Motor neuron (in vitro differentiated cells): ENCODE measurements around the gene TBC1D21. TPM values are rescaled to one million over a fixed set of nuclear protein-coding genes. Genes with fewer than 3 reads are reported as not detected.
"Not testable (repeated sequence)": the region's sequence is repeated elsewhere in the genome, so short reads cannot be mapped to it uniquely, and the experiment has no call there.

ENCODE experiments used
- ATAC-seq, 8 experiments: fragments of 200-7000 bp; cut with Tn5 transposase; replicated peaks in 6 of 8; 2 replicates each; pipeline ENCODE4 v1.8.0; 2021; ENCODE audit warnings: mild to moderate bottlenecking in 8 of 8, moderate library complexity in 8 of 8
- H3K27ac ChIP-seq, 2 donors: fragments of 250-450 bp; sonication (Bioruptor Pico); 2 replicates each; pipeline ENCODE4 v1.9.0; 2021; ENCODE audit warnings: antibody characterized with exemption in 2 of 2, mild to moderate bottlenecking in 2 of 2, moderate library complexity in 1 of 2
- H3K4me1 ChIP-seq, 2 donors: fragments of 250-450 bp; sonication (Bioruptor Pico); replicated peaks in 1 of 2; 2 replicates each; pipeline ENCODE4 v1.6.1; 2021; ENCODE audit warnings: antibody characterized with exemption in 2 of 2, mild to moderate bottlenecking in 2 of 2, moderate library complexity in 1 of 2
- H3K4me3 ChIP-seq, 5 donors: fragments of 250-450 bp; sonication (Bioruptor Pico); 2 replicates each; pipeline ENCODE4 v1.9.0; 2021; ENCODE audit warnings: antibody characterized with exemption in 5 of 5, mild to moderate bottlenecking in 5 of 5, moderate library complexity in 4 of 5
- WGBS, 10 experiments: fragments of 450-650 bp; shearing (Covaris generic); methylation state at CpG; one replicate each; pipeline ENCODE4 v1.0.0; 2022; 5-methylcytosine and 5-hydroxymethylcytosine counted together
- in situ Hi-C, 9 experiments: fragments of 400-800 bp; cut with MboI; loops; one replicate each; pipeline ENCODE4 v1.15.0; 2021; ENCODE audit warnings: low sequenced_read_pairs in 9 of 9, low pct_unique_long_range_greater_than_20kb in 2 of 9; ENCODE audit not compliant: unreplicated experiment in 9 of 9
- total RNA-seq, 8 experiments: library from RNA; unstranded; fragments of 300-600 nt; gene quantifications; 2 replicates each; pipeline versions ENCODE4 v1.2.3 to v1.2.4, GENCODE V29; 2022

TBC1D21 gene
- total RNA-seq, 8 experiments from 2014 or later: not detected

DNA sequence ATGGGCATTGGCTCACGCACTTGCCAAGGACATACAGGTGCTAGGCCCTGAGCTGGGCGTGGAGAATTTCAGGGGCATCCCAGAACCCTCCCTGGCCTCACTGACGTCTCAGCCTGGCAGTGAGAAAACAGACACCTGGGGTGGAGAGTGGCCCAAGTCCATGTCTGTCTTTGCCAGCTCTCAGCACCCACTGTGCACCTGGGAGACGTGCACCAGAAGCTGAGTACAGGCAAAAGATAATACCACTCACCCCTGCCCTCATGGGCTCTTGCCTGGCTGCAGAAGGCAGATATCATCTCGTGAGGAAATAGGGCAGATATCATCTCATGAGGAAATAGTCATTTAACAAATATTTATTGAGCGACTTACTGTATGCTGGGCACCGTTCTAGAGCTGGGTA, 60.9 kb downstream of the TBC1D21 start:
- ATAC-seq: no peak
- Histone ChIP-seq H3K4me1 (peaks cover 37 to 39% of the 10 kb centered on the region in 2 donors), H3K4me3 (no peak overlapping the region), H3K27ac (no peak overlapping the region)
- in situ Hi-C loops: no loop called here
- 68 to 90% (median 83%) methylated on average over 2 to 3 of the region's 7 CpGs; no CpG with 5 or more reads in 3 of the 10 experiments for WGBS, 10 experiments

DNA sequence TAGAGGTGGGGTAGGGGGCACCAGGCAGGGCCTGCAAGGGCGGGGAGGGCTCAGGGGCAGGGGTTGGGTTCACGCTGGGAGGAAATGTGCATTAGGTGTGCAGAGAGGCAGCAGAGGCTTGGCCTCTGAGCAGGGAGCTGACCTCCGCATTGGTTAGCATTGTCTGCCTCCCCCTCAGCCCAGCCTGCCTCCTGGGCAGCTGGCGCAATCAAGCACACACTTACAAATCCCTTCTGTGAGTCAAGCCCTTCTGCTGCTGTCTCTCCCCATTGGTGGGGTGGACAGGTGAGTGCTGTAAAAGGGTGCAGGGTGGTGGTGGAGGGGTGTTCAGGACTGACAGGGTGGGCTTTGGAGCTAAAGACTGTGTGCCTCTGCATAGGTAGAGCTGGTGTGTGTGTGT, 62.2 kb downstream of the TBC1D21 start:
- Histone ChIP-seq H3K4me1 (peaks cover 41 to 45% of the 10 kb centered on the region in 2 donors), H3K4me3 (no peak overlapping the region), H3K27ac (peak overlapping the region; percentile 26 to 70)
- peak in 7 of 8 experiments; percentile 6 to 60 (median 39) for ATAC-seq
- no CpG with 5 or more reads among the region's 4 CpGs for WGBS, 10 experiments
- in situ Hi-C loops: no loop called here

DNA sequence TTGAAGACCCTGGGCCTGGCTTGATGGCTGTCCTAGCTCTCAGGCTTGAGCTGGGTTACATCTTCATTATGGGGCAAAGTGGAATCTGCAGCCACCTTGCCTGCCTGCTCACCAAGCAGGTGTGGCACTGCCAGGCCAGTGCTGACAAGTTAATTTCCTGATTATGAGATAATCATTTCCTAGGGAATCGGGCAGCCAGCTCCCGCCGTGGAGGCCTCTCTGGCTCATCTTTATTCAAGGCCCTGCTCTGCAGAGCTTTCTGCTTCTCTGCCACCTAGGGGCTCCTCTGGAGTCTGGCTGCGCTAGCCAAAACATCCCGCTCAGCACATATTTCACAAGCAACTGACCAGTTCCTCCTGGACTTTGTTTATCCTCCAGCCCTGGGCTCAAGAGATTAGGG, 62.8 kb downstream of the TBC1D21 start:
- H3K4me3 ChIP-seq: no peak overlapping the region
- peak overlapping the region; percentile 36 to 70 for H3K27ac ChIP-seq
- in situ Hi-C loops: no loop called here
- ATAC-seq: peak in 6 of 8 experiments; percentile 46 to 78 (median 74)
- H3K4me1 ChIP-seq: peaks cover 48 to 51% of the 10 kb centered on the region in 2 donors
- WGBS, 10 experiments: 29 to 93% (median 70%) methylated on average over 2 to 3 of the region's 5 CpGs; no CpG with 5 or more reads in 5 of the 10 experiments

DNA sequence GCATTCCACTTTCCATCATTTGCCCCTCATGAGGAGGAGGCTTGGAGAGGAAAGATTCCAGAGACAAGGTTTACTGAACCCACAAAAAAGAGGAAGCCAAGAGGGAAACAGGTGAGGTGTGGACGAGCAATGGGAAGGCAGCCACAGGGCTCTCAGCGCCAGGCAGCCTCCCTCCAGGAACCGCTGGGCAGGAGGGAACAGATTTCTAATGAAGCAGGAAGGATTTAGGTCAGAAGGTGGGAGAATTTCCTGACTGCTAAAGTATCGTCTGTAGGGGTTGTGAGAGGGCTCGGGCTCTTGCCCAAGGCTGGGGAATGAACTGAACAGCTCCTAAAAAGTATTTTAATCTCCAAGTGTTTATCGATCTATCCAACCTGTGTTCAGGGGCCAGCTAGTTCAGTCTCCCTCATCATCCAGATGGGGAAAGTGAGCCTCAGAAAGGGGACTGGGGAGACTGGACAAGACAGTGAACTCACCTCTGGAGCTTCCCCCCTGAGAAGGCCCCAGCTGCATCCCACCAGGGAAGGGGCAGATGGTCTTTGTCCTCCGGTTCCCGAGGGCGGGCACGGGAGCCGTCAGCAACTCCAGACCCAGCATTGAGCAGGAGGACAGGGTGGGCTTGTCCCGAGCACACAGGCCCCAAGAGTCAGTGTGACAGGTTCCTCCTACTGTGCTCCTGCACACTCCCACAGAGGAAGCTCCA, 63.4 kb downstream of the TBC1D21 start:
- WGBS, 10 experiments: 48 to 94% (median 71%) methylated on average over 1 to 10 of the region's 12 CpGs; no CpG with 5 or more reads in 2 of the 10 experiments
- peaks cover 50 to 54% of the 10 kb centered on the region in 2 donors for H3K4me1 ChIP-seq
- no peak overlapping the region for H3K4me3 ChIP-seq
- no peak for ATAC-seq
- peak overlapping the region; percentile 36 to 70 for H3K27ac ChIP-seq
- in situ Hi-C loops: no loop called here

DNA sequence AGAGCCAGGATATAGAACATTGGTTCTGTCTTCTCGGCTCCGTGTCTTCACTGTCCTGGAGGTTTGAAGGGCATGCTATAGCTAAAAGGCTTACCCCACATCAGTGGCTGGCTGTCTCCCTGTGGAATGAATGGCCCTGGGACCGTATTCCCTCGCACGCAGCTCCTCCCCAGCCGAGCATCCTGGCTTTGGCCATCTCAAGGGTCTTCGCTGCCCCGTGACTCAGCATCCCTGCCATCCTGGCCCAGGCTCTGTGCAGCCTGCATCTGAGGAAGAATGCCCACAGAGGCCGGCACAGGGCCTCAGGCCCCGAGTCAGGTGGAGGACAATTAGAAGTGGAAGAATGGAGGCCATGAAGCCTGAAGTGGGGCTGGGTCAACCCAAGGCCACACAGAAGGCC, 63.9 kb downstream of the TBC1D21 start:
- H3K4me1 ChIP-seq: peaks cover 50 to 54% of the 10 kb centered on the region in 2 donors
- no peak overlapping the region for H3K27ac ChIP-seq
- WGBS, 10 experiments: 86 to 100% (median 93%) methylated on average over 2 to 7 of the region's 10 CpGs; no CpG with 5 or more reads in 5 of the 10 experiments
- no peak for ATAC-seq
- in situ Hi-C loops: no loop called here
- no peak overlapping the region for H3K4me3 ChIP-seq

DNA sequence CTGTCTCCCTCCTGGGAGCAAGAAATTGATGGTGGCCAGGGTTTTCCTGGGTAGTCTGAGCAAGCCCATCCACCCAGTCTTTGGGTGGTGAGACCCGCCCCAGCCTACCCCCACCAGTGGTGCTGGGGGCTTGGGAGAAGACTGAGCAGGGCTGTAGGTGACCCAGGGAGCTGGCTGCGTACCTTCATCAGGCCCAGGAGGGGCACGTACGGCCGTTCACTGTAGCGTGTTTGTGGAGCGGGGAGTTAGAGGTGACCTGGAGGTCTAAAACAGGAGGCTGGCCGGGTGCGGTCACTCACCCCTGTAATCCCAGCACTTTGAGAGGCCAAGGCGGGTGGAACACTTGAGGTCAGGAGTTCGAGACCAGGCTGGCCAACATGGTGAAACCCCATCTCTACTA, 64.4 kb downstream of the TBC1D21 start:
- Histone ChIP-seq H3K4me1 (peaks cover 50 to 54% of the 10 kb centered on the region in 2 donors), H3K27ac (no peak overlapping the region), H3K4me3 (no peak overlapping the region)
- 80 to 100% (median 98%) methylated on average over 1 to 8 of the region's 11 CpGs; no CpG with 5 or more reads in 6 of the 10 experiments for WGBS, 10 experiments
- in situ Hi-C loops: no loop called here
- no peak for ATAC-seq

DNA sequence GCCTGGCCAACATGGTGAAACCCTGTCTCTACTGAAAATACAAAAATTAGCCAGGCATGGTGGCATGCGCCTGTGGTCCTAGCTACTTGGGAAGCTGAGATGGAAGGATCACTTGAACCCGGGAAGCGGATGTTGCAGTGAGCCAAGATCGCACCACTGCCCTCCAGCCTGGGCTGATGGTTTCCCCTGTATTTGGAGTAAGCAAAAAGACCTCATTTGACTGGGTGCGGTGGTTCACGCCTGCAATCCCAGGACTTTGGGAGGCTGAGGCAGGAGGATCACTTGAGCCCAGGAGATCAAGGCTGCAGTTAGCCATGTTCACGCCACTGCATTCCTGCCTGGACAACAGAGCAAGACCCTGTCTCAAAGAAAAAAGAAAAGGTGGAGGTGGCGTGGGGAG, 65.2 kb downstream of the TBC1D21 start:
- H3K27ac ChIP-seq, ATAC-seq, H3K4me3 ChIP-seq, in situ Hi-C loops: not testable (repeated sequence)
- peaks cover 50 to 54% of the 10 kb centered on the region in 2 donors for H3K4me1 ChIP-seq
- 80 to 100% (median 97%) methylated on average over 1 to 5 of the region's 8 CpGs; no CpG with 5 or more reads in 3 of the 10 experiments for WGBS, 10 experiments

Other genes with a start within 250 kb of the TBC1D21 start
- 100 to 1,000 TPM in 2 of 8 experiments, 10 to 100 TPM in 6; 41.8 to 134 (median 70.4) TPM for gene NPTN, start 240.2 kb upstream of the TBC1D21 start, total RNA-seq
- 100 to 1,000 TPM in 1 of 8 experiments, 10 to 100 TPM in 7; 28.0 to 105 (median 47.3) TPM for gene CD276, start 189.2 kb upstream of the TBC1D21 start, total RNA-seq
- gene INSYN1, start 120.2 kb upstream of the TBC1D21 start, total RNA-seq: 10 to 100 TPM in 5 of 8 experiments, 1 to 10 TPM in 1, under 1 TPM in 2; 0.49 to 46.6 (median 26.5) TPM
- 10 to 100 TPM in 6 of 8 experiments, 1 to 10 TPM in 2; 4.9 to 35.4 (median 15.0) TPM for gene LOXL1, start 52.9 kb downstream of the TBC1D21 start, total RNA-seq
- gene STOML1, start 118.7 kb downstream of the TBC1D21 start, total RNA-seq: 10 to 100 TPM in 6 of 8 experiments, 1 to 10 TPM in 2; 7.7 to 31.4 (median 18.2) TPM
- gene PML, start 121.2 kb downstream of the TBC1D21 start, total RNA-seq: 10 to 100 TPM in 5 of 8 experiments, 1 to 10 TPM in 3; 7.2 to 37.8 (median 12.6) TPM
- gene GOLGA6A, start 209.0 kb downstream of the TBC1D21 start, total RNA-seq: 1 to 10 TPM in 2 of 8 experiments, under 1 TPM in 6; 0.14 to 5.1 (median 0.42) TPM